GM21447 (cell line): ENCODE data around the gene PTK6.
"Not testable (repeated sequence)": the region's sequence is repeated elsewhere in the genome, so short reads cannot be mapped to it uniquely, and the experiment has no call there.

Experiments used
- ATAC-seq: cut with Tn5 transposase; IDR thresholded peaks from one replicate; pipeline ENCODE4 v1.9.1; 2021; ENCODE audit not compliant: unreplicated experiment

The PTK6 gene

DNA sequence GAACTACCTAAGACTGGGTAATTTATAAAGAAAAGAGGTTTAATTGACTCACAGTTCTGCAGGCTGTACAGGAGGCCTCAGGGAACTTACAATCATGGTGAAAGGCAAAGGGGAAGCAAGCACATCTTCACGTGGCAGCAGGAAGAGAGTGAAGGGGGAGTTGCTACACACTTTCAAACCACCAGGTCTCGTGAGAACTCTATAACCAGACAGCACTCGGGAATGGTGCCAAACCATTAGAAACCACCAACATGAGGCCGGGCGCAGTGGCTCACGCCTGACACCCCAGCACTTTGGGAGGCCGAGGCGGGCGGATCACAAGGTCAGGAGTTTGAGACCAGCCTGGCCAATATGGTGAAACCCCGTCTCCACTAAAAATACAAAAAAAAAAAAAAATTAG, 22.7 kb downstream of the PTK6 start:
- ATAC-seq, result not testable (repeated sequence)

DNA sequence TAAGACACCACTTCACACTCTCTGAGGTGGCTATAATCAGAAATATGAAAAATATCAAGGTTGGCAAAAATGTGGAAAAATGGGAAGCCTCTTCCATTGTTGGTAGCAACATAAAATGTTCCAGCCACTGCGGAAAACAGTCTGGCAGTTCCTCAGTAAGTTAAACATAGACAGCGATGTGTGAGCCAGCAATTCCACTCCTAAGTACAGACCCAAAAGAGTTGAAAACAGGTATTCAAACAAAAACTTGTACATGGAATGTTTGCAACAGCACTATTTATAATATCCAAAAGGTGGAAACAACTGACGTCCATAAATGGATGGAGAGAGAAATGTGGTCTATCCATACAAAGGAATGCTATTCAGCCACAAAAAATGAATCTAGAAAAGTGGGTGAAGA, 24.0 kb downstream of the PTK6 start:
- ATAC-seq, result no peak

DNA sequence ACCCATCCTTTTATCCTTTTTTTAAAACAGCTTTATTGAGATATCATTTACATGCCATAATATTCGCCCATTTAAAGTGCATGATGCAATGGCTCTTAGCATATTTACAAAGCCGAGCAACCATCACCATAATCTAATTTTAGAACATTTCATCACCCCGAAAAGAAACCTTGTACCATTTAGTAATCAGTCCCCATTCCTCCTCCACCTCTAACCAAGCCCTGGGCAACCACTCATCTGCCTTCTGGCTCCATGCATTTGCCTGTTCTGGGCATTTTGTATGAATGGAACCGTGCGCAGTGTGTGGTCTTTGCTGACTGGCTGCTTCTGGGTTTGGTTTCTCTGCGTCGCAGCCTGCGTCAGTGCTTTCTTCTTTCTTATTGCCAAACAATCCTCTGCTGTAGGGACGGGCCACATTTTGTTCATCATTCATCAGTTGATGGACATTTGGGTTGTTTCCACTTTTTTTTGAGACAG, 28.1 kb downstream of the PTK6 start:
- no peak for ATAC-seq

DNA sequence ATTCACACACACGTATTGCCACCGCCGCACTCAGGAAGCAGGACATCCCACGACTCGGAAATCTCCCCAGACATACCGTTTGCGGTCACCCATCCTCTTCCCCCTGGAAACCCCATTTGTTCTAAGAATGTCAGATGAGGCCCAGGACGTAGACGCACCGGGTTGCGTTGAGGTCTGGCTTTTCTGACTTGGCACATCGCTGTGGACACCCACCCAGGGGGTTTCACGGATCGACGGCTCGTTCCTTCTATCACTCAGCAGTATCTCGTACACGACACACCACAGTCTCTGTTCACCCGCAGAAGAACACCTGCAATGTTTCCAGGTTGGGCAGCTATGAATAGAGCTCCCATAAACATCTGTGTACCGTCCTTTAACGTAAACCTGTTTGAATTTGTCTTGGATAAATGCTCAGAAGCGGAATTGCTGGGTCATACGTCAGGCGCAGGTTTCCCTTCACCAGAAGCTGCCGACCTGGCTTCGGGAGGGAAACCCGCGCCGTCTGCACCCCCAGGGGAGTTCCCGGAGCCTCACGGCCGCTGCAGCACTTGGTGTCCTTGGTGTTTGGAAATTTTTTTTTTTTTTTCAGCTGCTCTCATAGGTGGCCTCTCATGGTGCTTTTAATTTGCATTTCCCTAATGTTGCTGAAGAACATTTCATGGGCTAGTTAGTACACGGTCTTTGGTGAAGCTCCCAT, 29.0 kb downstream of the PTK6 start:
- ATAC-seq, result no peak

DNA sequence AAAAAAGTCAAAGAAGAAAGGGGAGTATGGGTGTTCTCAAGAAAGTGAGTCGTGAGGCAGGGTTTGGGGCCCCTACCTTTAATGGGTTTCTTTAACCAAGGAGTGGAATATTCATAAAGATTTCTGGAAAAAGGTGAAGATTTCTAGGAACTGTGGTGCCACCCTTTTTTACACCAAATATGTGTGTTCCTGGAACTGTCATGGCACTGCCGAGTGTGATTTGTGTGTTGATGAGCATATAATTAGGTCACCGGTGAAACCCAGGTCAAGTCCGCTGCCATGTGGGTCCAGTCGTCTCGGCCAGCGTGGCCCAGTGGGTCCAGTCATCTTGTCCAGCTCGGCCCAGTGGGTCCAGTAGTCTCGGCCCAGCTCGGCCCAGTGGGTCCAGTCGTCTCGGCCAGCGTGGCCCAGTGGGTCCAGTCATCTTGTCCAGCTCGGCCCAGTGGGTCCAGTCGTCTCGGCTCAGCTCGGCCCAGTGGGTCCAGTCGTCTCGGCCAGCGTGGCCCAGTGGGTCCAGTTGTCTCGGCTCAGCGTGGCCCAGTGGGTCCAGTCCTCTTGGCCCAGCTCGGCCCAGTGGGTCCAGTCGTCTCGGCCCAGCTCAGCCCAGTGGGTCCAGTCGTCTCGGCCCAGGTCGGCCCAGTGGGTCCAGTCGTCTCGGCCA, 30.0 kb downstream of the PTK6 start:
- no peak for ATAC-seq

DNA sequence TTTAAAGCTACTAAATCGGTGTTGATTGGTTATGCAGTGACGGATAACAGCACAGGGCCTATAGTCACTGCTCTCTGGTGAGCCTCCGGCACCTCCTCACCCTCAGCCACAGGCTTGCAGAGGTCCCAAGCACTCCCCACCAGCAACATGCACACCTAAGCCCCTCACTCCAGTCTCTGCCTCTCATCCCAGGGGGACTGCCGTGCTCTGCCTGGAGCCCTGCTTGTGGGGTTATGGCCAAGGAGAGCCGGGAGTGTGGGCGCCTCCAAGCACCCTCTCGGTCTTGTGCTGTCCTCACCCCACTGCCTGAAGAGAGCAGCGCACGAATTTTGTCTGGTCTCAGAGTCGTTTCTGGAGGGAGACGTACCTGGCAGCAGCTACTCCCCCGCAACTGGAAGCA, 31.5 kb downstream of the PTK6 start:
- no peak for ATAC-seq

DNA sequence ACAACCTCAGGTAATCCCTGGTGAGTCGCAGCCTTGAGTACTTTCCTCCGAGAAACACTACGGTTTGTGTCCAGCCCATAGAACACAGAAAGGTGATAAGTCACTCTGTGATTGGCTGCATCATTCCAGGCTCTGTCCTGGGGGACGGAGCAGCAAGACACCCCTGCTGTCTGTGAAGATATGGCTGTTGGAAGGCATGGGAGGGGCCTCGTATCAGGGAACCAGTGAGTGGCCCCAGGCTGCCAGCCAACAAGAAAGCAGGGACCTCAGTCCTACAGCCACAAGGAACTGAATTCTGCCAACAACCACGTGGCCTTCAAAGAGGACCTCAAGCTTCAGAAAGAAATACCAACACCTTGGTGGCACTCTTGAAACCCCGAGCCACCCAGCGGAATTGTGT, 31.9 kb downstream of the PTK6 start:
- no peak for ATAC-seq

DNA sequence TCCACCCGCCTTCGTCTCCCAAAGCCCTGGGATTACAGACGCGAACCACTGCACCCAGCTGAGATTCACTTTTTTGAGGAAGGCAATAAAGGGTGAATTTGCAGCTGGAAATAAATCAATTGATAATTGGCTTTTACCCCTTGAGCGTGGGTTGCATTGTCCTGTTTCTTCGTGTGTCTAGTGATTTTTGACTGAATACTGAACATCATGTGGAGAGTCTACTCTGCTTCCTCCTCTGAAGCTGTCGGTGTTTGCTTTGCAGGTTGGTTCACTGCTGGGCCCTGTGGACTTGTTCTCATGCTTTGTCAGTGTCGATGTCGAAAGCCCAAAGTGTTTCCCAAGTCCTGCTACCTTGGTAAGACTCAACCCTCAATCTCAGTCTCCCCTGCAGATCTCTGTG, 32.5 kb downstream of the PTK6 start:
- no peak for ATAC-seq

DNA sequence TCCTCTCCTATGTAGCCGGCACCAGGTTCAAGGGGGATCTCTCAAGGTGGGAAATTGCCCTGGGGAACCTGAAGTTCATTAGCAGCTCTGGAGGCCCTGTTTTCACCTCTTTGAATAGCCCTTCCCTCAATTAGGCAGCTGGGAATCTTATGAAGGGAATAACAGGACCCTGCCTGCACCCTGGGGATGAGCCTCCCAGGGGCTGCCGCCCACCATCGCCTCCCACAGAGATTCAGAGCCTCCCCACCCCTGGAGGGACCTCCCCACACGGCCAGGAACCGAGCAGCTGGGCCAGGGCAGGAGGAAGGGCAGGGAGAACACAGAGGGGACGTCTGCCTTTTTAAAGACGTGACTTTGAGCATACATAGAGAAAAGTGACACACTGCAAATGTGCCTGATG, 33.7 kb downstream of the PTK6 start:
- no peak for ATAC-seq

DNA sequence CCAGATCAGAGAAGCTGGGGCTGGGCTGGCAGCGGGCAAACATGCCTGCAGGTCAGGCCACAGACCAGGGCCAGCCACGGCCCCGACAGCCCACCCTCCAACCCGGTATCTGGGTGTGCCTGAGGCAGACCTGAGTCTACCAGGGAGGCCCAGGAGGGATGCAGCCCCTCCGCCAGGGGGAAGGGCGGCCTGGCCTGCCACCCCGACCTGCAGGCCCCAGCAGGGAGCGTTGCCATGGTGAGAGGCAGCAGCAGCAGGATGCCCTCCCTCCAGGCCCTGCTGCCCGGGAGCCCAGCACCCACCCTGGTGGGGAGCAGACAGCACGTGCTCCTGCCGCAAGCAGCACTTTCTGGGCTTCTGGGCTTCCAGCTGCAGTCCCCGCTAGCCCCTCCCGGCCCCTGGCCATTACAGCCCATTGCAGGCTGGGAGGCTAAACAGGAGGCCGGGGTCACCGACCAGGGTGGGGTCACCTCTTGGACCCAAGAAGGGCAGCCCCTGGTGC, 34.5 kb downstream of the PTK6 start:
- ATAC-seq, result no peak

DNA sequence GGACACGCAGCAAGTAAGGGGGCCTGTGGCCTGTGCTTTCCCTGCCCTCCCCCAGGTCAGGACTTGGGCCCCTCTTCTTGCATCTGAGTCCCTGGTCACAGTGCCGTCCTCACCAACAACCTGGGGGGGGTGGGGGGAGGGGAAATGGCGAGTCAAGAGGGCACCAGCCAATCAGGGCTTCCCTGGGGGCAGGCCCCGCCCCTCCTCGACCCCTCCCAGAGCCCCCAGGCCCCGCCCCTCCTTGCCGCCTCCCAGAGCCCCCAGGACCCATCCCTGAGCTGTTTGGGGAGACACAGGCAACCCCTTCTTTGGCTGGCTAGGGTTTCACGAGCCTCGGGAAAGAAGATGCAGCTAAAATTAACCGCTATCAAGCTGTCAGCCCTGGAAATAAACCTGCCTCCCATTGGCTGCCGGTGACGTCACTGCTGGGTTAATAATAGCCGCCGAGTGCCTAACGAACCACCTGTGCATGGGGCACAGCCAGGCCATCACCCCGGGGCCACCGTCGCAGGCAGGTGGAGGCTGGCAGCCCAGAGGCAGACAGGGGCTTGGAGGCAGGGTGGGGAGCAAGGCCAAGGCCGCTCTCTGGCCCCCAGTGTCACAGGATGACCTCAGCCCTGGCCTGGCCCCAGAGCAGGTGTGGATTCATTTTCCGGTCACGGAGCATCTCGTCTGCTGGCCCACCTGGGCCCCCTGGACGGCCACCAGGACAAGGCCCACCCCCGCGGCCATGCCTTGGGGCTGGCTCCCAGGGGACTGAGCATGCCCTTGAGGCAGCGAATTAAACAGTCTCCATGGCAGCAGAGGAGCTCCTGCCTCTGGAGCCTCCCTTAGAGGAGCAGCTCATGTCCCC, 35.1 kb downstream of the PTK6 start:
- no peak for ATAC-seq

DNA sequence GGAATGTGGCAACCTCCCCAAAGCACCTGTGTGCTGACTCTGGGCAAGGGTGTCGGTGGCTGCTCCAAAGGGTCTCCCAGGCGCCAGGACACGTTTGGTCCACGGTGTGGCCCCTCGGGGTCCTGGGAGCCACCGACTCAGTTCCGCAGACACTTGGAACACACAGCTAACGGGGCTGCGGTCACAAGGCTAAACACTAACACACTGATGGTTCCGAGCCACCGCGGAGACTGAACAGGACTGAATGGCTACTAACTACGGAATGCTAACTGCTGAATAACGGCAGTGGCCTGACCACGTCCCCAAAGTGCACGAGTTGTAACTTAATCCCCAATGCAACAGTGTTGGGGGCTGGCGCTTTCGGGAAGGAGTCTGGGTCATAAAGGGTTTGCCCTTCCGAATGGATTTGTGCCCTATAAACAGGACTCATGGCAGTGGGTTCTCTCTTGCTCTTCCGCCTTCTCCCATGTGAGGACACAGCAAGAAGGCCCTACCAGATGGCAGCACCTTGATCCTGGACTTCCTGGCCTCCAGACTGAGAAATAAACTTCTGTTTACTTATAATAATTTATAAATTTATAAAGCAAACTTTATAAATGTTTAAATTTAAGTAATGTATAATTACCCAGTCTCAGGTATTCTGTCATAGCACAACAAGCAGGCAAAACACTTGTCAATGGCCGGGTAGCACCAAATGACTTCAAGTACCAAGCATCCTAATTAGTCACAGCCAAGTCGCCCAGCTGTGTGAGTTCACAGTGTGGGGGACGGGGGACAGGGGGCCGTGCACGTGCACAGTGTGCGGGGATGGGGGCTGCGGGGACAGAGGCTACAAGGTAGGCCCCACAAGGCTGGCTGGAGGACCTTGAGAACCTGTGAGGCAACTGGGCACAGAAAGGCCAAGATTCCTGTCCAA, 36.0 kb downstream of the PTK6 start:
- no peak for ATAC-seq

DNA sequence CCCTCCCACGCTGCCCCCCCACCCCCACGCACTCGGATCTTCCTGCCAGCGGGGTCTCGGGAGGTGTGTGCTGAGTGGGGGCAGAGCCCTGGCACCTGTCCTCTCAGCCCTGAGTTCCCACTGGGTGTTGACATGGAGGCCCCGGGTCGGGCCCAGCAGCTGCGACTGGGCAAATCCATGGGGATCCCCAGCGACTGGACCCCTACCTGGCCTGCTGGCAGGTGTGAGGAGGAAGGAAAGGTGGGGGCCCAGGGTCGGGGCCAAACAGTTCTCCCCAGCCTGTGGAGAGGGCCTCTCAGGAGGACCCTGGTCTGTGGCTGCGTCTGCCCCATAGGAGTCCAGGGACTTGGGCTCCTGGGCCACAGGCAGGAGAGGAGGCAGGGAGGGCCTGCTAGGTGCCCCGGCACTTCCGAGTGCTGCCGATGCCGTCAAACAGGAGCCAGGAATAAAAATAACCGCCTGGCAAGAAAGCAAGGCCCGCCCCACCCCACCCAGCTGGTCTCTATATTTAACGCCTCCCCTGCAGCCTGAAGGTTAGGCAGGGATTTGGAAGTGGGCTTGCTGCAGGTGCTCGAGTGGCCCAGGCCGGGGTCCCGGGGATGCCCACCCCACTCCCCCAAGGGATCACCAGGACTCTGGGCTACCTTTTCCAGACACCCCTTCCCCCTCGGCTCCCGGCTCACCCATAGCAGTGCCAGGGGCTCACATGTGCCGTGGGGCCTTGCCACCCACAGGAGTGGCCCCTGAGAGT, 36.9 kb downstream of the PTK6 start:
- ATAC-seq, result no peak

DNA sequence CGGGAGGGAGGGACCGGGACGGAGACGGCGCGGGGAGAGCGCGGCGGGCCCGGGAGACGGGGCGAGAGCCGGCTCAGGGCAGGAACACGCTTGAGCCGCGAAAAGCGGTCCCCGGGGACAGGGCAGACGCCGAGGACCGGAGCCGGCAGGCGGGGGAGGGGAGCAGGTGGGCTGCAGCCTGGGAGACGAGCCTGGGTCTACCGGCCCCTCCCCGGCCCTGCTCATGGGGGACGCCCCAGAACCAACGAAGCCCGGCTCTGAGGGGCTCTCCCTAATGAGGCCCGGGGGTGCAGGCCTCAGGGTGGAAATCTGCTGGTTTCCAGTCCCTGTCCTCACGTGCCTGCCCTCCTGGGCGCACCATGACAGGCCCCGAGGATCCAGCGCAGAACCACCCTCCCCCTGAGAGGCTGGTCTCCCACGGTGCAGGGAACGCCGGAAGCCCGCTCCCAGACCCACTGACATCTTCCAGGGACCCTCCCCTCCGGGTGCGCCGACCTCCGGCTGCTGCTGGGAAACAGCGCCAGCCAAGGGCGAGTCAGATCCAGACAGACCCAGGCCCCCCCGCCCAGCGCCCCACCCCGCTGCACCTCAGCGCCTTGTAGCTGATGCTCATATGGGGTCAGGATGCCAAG, 37.7 kb downstream of the PTK6 start:
- ATAC-seq, result no peak

DNA sequence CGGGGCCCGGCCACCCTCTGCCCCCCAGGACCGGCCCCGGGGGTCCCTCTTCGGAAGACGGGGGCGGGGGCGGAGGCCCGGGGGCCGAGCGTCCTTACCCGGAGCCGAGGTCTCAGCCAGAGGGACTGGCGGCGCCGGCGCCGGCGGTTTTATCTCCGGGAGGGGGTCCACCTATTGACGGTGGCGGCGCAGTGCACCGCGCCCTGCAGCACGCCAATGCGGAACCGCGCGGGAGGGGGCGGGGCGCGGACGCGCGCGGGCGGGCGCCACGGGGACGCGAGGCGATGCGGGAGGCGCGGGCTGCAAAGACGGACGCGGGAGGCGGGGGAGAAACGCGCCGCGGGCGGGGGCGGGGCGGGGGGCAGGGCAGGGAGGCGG, 38.2 kb downstream of the PTK6 start, which contains the start of gene EEF1A2:
Gene EEF1A2 (minus strand): TSS at position 124 of the 378 bp plus-strand sequence. CDS start 1,320 bp downstream, outside the sequence.
- no peak for ATAC-seq

DNA sequence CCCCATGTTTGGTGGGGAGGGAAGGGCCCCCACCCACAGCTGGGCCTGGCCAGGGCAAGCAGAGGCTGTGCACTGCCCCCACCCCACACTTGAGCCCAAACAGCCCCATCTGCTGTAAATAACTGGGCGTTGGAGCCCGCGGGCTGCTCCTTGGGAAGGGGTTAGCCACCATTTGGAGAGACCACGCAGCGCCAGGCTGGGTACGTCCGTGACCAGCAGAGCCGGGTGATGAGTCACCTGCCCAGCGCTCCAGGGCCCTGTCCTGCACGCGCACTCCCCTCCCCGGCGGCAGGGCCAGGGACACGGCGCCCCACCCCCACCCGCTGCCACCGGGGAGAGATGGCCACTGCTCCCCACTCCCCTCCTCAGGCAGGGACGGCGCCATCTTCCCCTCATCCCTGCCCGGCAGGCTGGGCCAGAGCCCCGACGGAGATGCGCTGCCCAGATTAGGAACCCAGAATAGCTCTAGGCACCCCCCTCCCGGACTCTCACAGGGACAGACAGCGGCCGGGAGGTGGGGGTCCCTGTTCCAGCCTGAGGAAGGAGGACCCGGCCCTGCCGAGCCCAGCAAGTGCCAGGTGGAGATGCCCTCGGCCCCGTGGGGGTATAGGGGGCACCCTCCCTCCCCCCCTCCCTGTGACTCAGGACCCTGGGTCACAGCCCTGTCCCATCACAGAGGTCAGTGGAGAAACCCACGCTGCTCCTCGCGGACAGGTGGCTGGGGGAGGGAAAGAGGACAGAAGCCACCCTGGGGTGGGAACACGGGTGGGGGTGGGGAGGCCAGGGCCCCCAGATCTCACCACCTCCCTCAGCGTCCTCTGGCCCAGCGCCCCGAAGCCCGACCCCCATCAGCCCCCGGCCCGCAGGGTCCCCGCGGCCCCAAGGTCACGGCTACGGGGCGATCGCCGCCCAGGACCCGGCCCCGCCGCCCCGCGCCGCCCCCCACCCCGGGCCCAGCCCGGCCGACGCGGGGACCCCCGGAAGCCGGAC, 38.9 kb downstream of the PTK6 start:
- no peak for ATAC-seq

DNA sequence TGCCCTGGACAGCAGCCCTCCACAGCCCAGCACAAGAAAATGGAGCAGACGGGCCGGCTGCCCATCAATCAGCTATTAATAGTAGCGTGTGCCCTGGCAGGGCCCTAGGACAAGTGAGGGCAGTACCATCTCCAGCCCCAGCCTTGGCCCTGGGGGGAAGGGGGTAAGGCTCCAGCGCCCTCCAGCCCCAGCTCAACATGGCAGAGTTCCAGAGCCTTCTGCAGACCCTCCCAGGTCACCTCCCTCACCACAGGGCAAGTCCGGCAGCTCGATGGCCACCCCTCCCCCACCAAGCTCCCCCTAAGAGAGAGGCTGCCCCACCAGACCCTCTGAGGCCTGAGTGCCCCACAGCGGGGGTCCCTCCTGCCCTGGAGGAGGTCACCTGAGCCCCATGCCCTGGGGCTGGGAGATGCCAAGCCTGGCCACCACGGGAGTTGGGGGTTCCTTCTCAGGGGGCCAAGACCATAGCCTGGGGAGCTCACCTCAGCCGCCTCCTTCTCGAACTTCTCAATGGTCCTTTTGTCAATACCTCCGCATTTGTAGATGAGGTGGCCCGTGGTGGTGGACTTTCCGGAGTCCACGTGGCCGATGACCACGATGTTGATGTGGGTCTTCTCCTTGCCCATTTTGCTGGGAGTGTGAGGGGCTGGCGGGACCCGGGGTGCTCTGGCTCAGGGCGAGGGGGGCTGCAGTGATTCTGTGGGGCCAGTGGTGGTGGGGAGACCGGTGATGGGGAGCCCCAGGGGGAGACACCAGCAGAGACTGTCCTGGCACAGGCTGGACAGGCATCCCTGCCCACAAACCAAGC, 39.8 kb downstream of the PTK6 start:
- ATAC-seq, result no peak
